Measurements from ENCODE around the gene MARCHF3.

MARCHF3 gene

DNA sequence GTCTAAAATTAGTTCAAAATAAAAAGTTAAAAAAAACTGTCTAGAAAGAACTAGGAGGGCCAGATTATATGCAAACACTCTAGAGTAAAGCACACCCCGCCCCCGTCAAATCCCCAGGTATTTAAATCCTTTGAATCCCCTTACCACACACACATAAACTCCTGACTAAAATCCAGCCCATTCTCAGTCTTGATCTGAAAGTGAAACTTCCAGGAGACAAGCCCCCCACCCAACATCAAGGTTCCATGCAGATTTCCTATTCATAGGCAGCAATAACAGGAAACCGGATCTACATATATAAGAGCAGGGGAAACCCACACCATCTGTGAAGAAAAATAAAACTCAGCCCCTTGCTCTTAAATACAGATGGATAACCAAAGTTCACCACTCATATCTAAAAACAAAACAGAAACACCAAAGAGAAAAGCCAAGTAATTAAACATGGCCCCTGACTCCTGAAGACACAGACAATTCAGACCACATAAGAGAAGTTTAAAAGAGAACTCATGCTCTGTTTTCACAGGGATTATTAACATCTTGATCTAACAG lies 42.3 kb downstream of the MARCHF3 start:
- in situ Hi-C loops (cut with HindIII; ENCODE audit: low sequenced_read_pairs): no loop called here
- H3K4me3 ChIP-seq (ENCODE audit: low read depth, low read length): no peak overlapping the region
- TF ChIP-seq, protein P1, sequence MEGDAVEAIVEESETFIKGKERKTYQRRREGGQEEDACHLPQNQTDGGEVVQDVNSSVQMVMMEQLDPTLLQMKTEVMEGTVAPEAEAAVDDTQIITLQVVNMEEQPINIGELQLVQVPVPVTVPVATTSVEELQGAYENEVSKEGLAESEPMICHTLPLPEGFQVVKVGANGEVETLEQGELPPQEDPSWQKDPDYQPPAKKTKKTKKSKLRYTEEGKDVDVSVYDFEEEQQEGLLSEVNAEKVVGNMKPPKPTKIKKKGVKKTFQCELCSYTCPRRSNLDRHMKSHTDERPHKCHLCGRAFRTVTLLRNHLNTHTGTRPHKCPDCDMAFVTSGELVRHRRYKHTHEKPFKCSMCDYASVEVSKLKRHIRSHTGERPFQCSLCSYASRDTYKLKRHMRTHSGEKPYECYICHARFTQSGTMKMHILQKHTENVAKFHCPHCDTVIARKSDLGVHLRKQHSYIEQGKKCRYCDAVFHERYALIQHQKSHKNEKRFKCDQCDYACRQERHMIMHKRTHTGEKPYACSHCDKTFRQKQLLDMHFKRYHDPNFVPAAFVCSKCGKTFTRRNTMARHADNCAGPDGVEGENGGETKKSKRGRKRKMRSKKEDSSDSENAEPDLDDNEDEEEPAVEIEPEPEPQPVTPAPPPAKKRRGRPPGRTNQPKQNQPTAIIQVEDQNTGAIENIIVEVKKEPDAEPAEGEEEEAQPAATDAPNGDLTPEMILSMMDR (IDR thresholded peaks at IDR 0.05; ENCODE audit: low read depth, low read length, missing control alignments): no peak
- no peak for DNase-seq (ENCODE audit: low read depth)

DNA sequence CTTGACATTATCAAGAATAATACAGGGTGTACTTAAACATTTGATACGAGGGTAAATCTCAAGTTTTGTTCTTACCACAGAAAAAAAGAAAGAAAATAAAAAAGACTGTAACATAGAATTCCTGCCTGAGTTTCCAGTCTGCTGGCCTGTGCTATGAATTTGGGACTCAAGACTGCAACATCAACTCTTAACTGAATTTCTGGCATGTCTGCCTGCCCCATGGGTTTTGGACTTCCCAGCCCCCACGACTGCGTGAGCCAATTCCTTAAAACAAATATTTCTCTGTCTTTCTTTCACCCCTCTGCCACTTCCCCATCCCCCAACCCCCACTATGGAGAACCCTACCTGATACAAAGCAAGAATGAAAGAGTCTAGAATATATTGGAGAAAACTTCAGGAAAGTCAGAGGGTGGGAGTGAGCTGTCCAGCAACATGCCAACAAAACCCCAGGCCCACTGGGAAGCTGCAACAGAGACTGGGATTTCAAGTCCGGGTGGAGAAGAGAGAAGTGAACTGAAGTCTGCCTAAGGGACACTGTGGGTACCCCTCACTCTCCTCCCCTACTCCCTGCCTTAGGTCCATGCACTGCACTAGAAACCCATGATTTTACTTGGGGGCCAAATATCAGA lies 43.0 kb downstream of the MARCHF3 start:
- no peak overlapping the region for H3K4me3 ChIP-seq (ENCODE audit: low read depth, low read length)
- in situ Hi-C loops (cut with HindIII; ENCODE audit: low sequenced_read_pairs): no loop called here
- TF ChIP-seq, protein P1 (IDR thresholded peaks at IDR 0.05; ENCODE audit: low read depth, low read length, missing control alignments): no peak
- no peak for DNase-seq (ENCODE audit: low read depth)

DNA sequence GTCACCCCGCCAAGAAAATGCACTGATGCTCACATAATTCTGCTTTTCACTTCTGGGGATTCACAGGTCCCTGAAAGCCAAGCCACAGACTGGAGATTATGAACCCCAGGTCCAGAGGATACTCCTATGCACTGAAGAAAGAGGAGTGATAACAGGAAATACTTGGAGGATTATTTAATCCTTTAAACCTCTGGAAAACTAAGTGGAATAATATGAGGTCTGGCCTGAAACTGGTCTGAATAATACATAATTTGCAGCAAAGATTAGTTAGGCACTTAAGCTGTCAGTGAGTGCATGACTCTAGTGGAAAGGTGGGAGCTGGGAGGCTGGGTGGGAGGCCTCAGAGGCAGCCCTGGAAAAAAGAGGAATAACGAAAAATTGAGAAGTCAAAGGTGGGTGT lies 45.7 kb downstream of the MARCHF3 start:
- in situ Hi-C loops (cut with HindIII; ENCODE audit: low sequenced_read_pairs): no loop called here
- TF ChIP-seq, protein P1 (IDR thresholded peaks at IDR 0.05; ENCODE audit: low read depth, low read length, missing control alignments): no peak

DNA sequence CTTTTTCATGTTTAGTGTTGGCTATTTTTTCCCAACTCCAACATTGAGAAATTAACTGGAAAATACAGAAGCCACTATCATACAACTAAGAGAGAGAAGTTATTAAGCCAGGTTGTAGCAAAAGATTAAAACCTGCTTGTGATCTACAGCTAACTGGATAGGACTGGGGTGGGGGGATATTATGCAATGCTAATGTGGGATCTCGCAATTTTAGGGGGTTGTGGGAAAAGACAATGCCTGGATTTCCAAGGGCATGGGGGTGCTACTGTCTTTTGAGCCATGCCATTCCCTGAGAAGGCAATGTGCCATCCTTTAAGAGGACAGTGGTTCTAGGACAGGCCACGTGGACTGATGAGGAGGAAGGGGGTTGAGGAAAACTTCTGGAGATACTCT lies 46.5 kb downstream of the MARCHF3 start:
- in situ Hi-C loops (cut with HindIII; ENCODE audit: low sequenced_read_pairs): no loop called here
- no peak for DNase-seq (ENCODE audit: low read depth)
- TF ChIP-seq, protein P1 (IDR thresholded peaks at IDR 0.05; ENCODE audit: low read depth, low read length, missing control alignments): no peak
- no peak overlapping the region for H3K4me3 ChIP-seq (ENCODE audit: low read depth, low read length)

More for the DNA sequence above, 45.7 kb downstream of the MARCHF3 start:
- H3K4me3 ChIP-seq (ENCODE audit: low read depth, low read length): no peak overlapping the region
- no peak for DNase-seq (ENCODE audit: low read depth)

DNA sequence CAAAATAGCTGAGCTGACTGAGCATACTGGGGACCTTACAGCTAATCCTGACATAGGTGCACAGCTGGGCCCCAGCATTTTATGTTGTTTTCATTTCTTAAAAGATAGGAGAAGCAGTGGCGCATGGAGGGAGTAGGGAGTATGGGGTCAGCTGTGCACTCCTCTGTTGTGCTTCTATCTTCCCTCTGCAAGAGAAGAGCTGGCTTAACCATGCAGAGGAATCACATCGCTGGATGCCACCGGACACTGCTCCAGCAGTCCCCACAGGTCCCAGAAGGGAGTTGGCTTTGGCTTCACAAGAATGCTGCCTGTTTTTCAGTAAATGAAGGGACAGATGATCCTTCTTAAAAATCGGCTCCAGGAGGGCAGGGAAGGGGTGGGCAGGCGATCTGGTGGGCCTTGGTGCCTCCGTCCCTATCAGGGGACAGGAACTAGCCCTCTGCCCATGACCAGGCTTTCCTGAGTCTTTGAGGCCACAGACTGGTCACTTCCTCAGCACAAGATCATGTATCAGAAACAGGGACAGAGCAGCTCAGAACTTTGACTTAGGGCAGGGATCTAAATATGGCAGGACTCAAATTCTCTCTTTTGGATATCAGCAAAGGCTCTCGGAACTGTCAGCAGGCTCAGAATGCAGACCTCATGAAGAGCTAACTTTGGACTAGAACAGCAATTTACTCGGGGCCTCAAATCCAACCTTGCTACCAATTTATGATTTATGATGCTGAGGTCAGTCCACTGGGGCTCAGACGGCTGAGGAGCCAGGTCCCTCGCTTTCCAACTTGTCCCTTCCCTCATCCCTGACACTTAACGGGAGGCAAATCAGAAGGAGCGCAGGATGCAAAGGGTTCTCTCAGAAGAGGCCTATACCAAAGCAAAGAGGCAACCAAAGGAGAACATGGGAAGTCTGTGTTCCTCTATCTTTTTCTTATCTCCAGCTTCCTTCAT lies 47.2 kb downstream of the MARCHF3 start:
- in situ Hi-C loops (cut with HindIII; ENCODE audit: low sequenced_read_pairs): no loop called here
- no peak overlapping the region for H3K4me3 ChIP-seq (ENCODE audit: low read depth, low read length)
- TF ChIP-seq, protein P1 (IDR thresholded peaks at IDR 0.05; ENCODE audit: low read depth, low read length, missing control alignments): no peak
- DNase-seq (ENCODE audit: low read depth): no peak

DNA sequence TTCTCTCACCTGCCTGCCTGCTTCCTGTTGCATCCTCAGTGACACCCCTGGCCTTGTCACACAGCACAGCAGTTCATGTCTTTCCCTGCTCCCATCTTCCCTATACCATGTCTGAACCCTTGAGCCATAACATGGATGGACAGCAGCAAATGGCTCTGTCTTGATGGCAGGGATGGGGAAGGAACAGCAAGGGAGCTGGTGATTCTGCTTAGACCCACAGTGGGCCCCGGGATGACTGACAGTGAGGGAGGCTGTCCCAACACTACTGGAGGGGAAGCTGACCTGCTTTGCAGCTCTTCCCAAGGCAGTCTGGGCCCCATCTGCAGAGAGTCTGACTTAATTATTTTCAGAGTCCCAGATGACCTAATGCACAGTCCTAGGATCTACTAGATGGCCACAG lies 48.2 kb downstream of the MARCHF3 start:
- no peak overlapping the region for H3K4me3 ChIP-seq (ENCODE audit: low read depth, low read length)
- TF ChIP-seq, protein P1 (IDR thresholded peaks at IDR 0.05; ENCODE audit: low read depth, low read length, missing control alignments): no peak
- in situ Hi-C loops (cut with HindIII; ENCODE audit: low sequenced_read_pairs): no loop called here
- no peak for DNase-seq (ENCODE audit: low read depth)

All from astrocyte of the cerebellum (primary cell).